ENCODE data around the gene CALD1. TPM values are rescaled to one million over a fixed set of nuclear protein-coding genes. Genes with fewer than 3 reads are reported as not detected.

CALD1 gene
- polyA plus RNA-seq, 1 donor = 236 TPM

- DNase-seq = no peak
Measured at GRCh38 chr7:134784251-134785049, 5.0 kb downstream of the CALD1 start.

- no peak for DNase-seq
Measured at GRCh38 chr7:134785842-134786241, 6.4 kb downstream of the CALD1 start.

- DNase-seq = no peak
Measured at GRCh38 chr7:134787064-134787463, 7.6 kb downstream of the CALD1 start.

- no peak for DNase-seq
Measured at GRCh38 chr7:134787720-134788119, 8.3 kb downstream of the CALD1 start.

- DNase-seq = no peak
Measured at GRCh38 chr7:134788191-134788590, 8.8 kb downstream of the CALD1 start.

GRCh38 chr7:134789967-134790685 is 10.7 kb downstream of the CALD1 start:
- DNase-seq = peak; percentile 45

- DNase-seq = no peak
Measured at GRCh38 chr7:134792968-134793367, 13.5 kb downstream of the CALD1 start.

GRCh38 chr7:134795231-134795630 is 15.8 kb downstream of the CALD1 start:
- DNase-seq = no peak

GRCh38 chr7:134798155-134798554 is 18.7 kb downstream of the CALD1 start:
- DNase-seq = no peak

GRCh38 chr7:134799377-134799776 is 19.9 kb downstream of the CALD1 start:
- DNase-seq = no peak

GRCh38 chr7:134802762-134803161 is 23.3 kb downstream of the CALD1 start:
- DNase-seq = no peak

GRCh38 chr7:134804351-134804750 is 24.9 kb downstream of the CALD1 start:
- DNase-seq = no peak

GRCh38 chr7:134804854-134805253 is 25.4 kb downstream of the CALD1 start:
- DNase-seq = no peak

- no peak for DNase-seq
Measured at GRCh38 chr7:134806197-134806596, 26.8 kb downstream of the CALD1 start.

- no peak for DNase-seq
Measured at GRCh38 chr7:134809616-134810015, 30.2 kb downstream of the CALD1 start.

- peak; percentile 49 for DNase-seq
Measured at GRCh38 chr7:134811765-134812164, 32.3 kb downstream of the CALD1 start.

GRCh38 chr7:134813663-134814396 is 34.4 kb downstream of the CALD1 start:
- no peak for DNase-seq

GRCh38 chr7:134814730-134815364 is 35.4 kb downstream of the CALD1 start:
- no peak for DNase-seq

- no peak for DNase-seq
Measured at GRCh38 chr7:134818613-134819345, 39.3 kb downstream of the CALD1 start.

GRCh38 chr7:134819401-134819800 is 40.0 kb downstream of the CALD1 start:
- no peak for DNase-seq

- DNase-seq = no peak
Measured at GRCh38 chr7:134820295-134820694, 40.9 kb downstream of the CALD1 start.

- DNase-seq = no peak
Measured at GRCh38 chr7:134820778-134821177, 41.3 kb downstream of the CALD1 start.

Measured in left kidney (tissue), 2 donors.